SK-N-MC (cell line): Measurements from ENCODE around the gene OR6V1.

Experiments
- DNase-seq: peaks from one replicate; pipeline ENCODE4 v3.0.0-alpha.2; 2011; ENCODE audit warnings: low read depth, low spot score
- H3K27ac ChIP-seq: fragments of 200-600 bp; sonication (generic); 2 replicates; pipeline ENCODE4 v1.5.1; 2016; ENCODE audit warnings: mixed run types
- H3K36me3 ChIP-seq: fragments of 200-600 bp; sonication (generic); 2 replicates; pipeline ENCODE4 v1.6.1; 2017; ENCODE audit warnings: antibody characterized with exemption, low read length, mixed read lengths; ENCODE audit not compliant: insufficient read depth
- H3K4me3 ChIP-seq: fragments of 200-600 bp; sonication (generic); 2 replicates; pipeline ENCODE4 v1.5.1; 2016
- H3K9ac ChIP-seq: fragments of 200-600 bp; sonication (generic); 2 replicates; pipeline ENCODE4 v1.8.0; 2017; ENCODE audit warnings: mixed run types, mixed read lengths; ENCODE audit not compliant: insufficient read length
- H3K9me3 ChIP-seq: fragments of 200-600 bp; sonication (generic); 2 replicates; pipeline ENCODE4 v1.6.1; 2017; ENCODE audit warnings: low read depth, mild to moderate bottlenecking, antibody characterized with exemption, low read length, moderate library complexity, mixed read lengths
- EZH2 ChIP-seq: fragments of 200-600 bp; sonication (generic); IDR thresholded peaks from one replicate; pipeline ENCODE4 v1.6.1; 2017; ENCODE audit warnings: antibody characterized with exemption
- FOXP2 ChIP-seq: optimal IDR thresholded peaks from 2 replicates; pipeline ENCODE3; 2011; ENCODE audit warnings: mild to moderate bottlenecking, moderate library complexity; ENCODE audit not compliant: insufficient read depth; ENCODE audit errors: extremely low read length, control extremely low read depth
- POLR2AphosphoS5 ChIP-seq: IDR thresholded peaks from 2 replicates; pipeline ENCODE4 v1.6.1; 2012; ENCODE audit warnings: mild to moderate bottlenecking, low read depth, low read length, borderline replicate concordance

The OR6V1 gene

GRCh38 chr7:143040209-143040715 is 11.9 kb upstream of the OR6V1 start:
- Histone ChIP-seq H3K36me3 (no peaks in the 10 kb centered on the region), H3K27ac (no peak overlapping the region), H3K9me3 (no peaks in the 10 kb centered on the region), H3K4me3 (no peak overlapping the region), H3K9ac (no peak overlapping the region)
- no peak for TF ChIP-seq EZH2
- TF ChIP-seq FOXP2, result no peak
- TF ChIP-seq POLR2AphosphoS5, result no peak
- DNase-seq, result no peak

- no peak overlapping the region for H3K9ac ChIP-seq
- no peak overlapping the region for H3K27ac ChIP-seq
- TF ChIP-seq EZH2 (no peak), FOXP2 (no peak), POLR2AphosphoS5 (no peak)
- no peak overlapping the region for H3K4me3 ChIP-seq
- no peak for DNase-seq
- H3K36me3 ChIP-seq, result no peaks in the 10 kb centered on the region
- H3K9me3 ChIP-seq, result no peaks in the 10 kb centered on the region
Observed at GRCh38 chr7:143041346-143041745, 10.8 kb upstream of the OR6V1 start.

- Histone ChIP-seq H3K36me3 (no peaks in the 10 kb centered on the region), H3K27ac (no peak overlapping the region), H3K9me3 (no peaks in the 10 kb centered on the region), H3K4me3 (no peak overlapping the region), H3K9ac (no peak overlapping the region)
- DNase-seq, result no peak
- TF ChIP-seq POLR2AphosphoS5, result no peak
Observed at GRCh38 chr7:143042159-143042789, 9.9 kb upstream of the OR6V1 start.

GRCh38 chr7:143042790-143043271 is 9.3 kb upstream of the OR6V1 start:
- H3K36me3 ChIP-seq, result no peaks in the 10 kb centered on the region
- no peak overlapping the region for H3K4me3 ChIP-seq
- H3K9ac ChIP-seq, result no peak overlapping the region
- no peaks in the 10 kb centered on the region for H3K9me3 ChIP-seq
- no peak overlapping the region for H3K27ac ChIP-seq
- no peak for DNase-seq
- TF ChIP-seq FOXP2 (no peak), POLR2AphosphoS5 (no peak), EZH2 (no peak)

GRCh38 chr7:143043391-143043790 is 8.8 kb upstream of the OR6V1 start:
- Histone ChIP-seq H3K9me3 (no peaks in the 10 kb centered on the region), H3K36me3 (no peaks in the 10 kb centered on the region), H3K9ac (no peak overlapping the region), H3K4me3 (no peak overlapping the region), H3K27ac (no peak overlapping the region)
- TF ChIP-seq POLR2AphosphoS5 (no peak), EZH2 (no peak), FOXP2 (no peak)
- no peak for DNase-seq

GRCh38 chr7:143046426-143046851 is 5.7 kb upstream of the OR6V1 start:
- Histone ChIP-seq H3K36me3 (no peaks in the 10 kb centered on the region), H3K9ac (no peak overlapping the region), H3K4me3 (no peak overlapping the region), H3K9me3 (no peaks in the 10 kb centered on the region), H3K27ac (no peak overlapping the region)
- DNase-seq, result no peak
- TF ChIP-seq EZH2 (no peak), POLR2AphosphoS5 (no peak), FOXP2 (no peak)

- Histone ChIP-seq H3K36me3 (no peaks in the 10 kb centered on the region), H3K27ac (no peak overlapping the region), H3K9ac (no peak overlapping the region), H3K4me3 (no peak overlapping the region), H3K9me3 (no peaks in the 10 kb centered on the region)
- no peak for DNase-seq
- TF ChIP-seq FOXP2 (no peak), POLR2AphosphoS5 (no peak), EZH2 (no peak)
Observed at GRCh38 chr7:143047326-143047725, 4.8 kb upstream of the OR6V1 start.

GRCh38 chr7:143048827-143049226 is 3.3 kb upstream of the OR6V1 start:
- Histone ChIP-seq H3K9me3 (no peaks in the 10 kb centered on the region), H3K9ac (no peak overlapping the region), H3K36me3 (no peaks in the 10 kb centered on the region), H3K27ac (no peak overlapping the region), H3K4me3 (no peak overlapping the region)
- no peak for DNase-seq
- TF ChIP-seq FOXP2, result no peak
- no peak for TF ChIP-seq EZH2
- no peak for TF ChIP-seq POLR2AphosphoS5

GRCh38 chr7:143049362-143049761 is 2.8 kb upstream of the OR6V1 start:
- H3K9ac ChIP-seq, result no peak overlapping the region
- no peaks in the 10 kb centered on the region for H3K9me3 ChIP-seq
- no peak overlapping the region for H3K27ac ChIP-seq
- no peaks in the 10 kb centered on the region for H3K36me3 ChIP-seq
- H3K4me3 ChIP-seq, result no peak overlapping the region
- no peak for TF ChIP-seq FOXP2
- no peak for TF ChIP-seq POLR2AphosphoS5
- no peak for TF ChIP-seq EZH2
- no peak for DNase-seq
